ENCODE results near the gene TMED4.

TMED4 gene

GRCh38 chr7:44541028-44541869, 40.8 kb downstream of the TMED4 start, which contains the start of gene NPC1L1:
Gene NPC1L1, minus strand, starts transcription at chr7:44541330. Its CDS starts 71 bp downstream, at chr7:44541259.
- H2BK15ac ChIP-seq (ENCODE audit: low read depth, poor library complexity, severe bottlenecking) = no peak within 1 kb of the TSS
- H3K27me3 ChIP-seq (ENCODE audit: control insufficient read depth in 1 of 2, insufficient read depth in 1 of 2, low read length in 2 of 2) = peaks cover 0 to 9% of the 10 kb centered on the region in 2 experiments
- H3K4me1 ChIP-seq (ENCODE audit: control insufficient read depth, insufficient read depth, low read depth, low read length) = peaks cover 7% of the 10 kb centered on the region
- 86% methylated on average over 20 of the region's 20 CpGs for WGBS
- H3K4me2 ChIP-seq (ENCODE audit: low read length, poor library complexity, severe bottlenecking) = no peak within 1 kb of the TSS
- peak within 1 kb of the TSS in 1 of 2 experiments; percentile 6 for H3K4ac ChIP-seq (ENCODE audit: low read depth in 1 of 2, low read length in 2 of 2)
- H2AK5ac ChIP-seq (ENCODE audit: low read length, severe bottlenecking) = no peak within 1 kb of the TSS
- H3K23ac ChIP-seq (ENCODE audit: low read length in 2 of 2) = no peak within 1 kb of the TSS
- no peak within 1 kb of the TSS for H3K4me3 ChIP-seq (ENCODE audit: insufficient read depth in 1 of 2, low read depth in 1 of 2, low read length in 2 of 2)
- peak within 1 kb of the TSS in 1 of 2 experiments; percentile 5 for H3K18ac ChIP-seq (ENCODE audit: low read depth in 1 of 2, low read length in 2 of 2)
- no peak within 1 kb of the TSS for H2BK120ac ChIP-seq (ENCODE audit: low read depth, low read length)
- peak within 1 kb of the TSS in 1 of 2 experiments; percentile 60 for H2BK12ac ChIP-seq (ENCODE audit: low read length in 2 of 2)
- no peak within 1 kb of the TSS for H4K8ac ChIP-seq (ENCODE audit: low read length)
- no peak within 1 kb of the TSS for H2AFZ ChIP-seq (ENCODE audit: low read depth, low read length)
- H3K27ac ChIP-seq (ENCODE audit: low read length, poor library complexity, severe bottlenecking) = no peak within 1 kb of the TSS
- H4K91ac ChIP-seq (ENCODE audit: low read length) = peak within 1 kb of the TSS; percentile 31
- no peak within 1 kb of the TSS for H3K9ac ChIP-seq (ENCODE audit: low read length)
- no peak within 1 kb of the TSS for H2BK5ac ChIP-seq (ENCODE audit: low read depth, low read length, poor library complexity, severe bottlenecking)
- no peak for DNase-seq
- H3K14ac ChIP-seq (ENCODE audit: low read length in 2 of 2) = peak within 1 kb of the TSS in 1 of 2 experiments; percentile 58
- no peaks in the 10 kb centered on the region for H3K36me3 ChIP-seq (ENCODE audit: control insufficient read depth in 1 of 2, insufficient read depth in 2 of 2, low read depth in 1 of 2, low read length in 2 of 2)
- H3K79me1 ChIP-seq (replicated peaks; ENCODE audit: low read length, poor library complexity, severe bottlenecking) = no peaks in the 10 kb centered on the region
- H3K9me3 ChIP-seq (ENCODE audit: control insufficient read depth, low read length) = no peaks in the 10 kb centered on the region

DNA sequence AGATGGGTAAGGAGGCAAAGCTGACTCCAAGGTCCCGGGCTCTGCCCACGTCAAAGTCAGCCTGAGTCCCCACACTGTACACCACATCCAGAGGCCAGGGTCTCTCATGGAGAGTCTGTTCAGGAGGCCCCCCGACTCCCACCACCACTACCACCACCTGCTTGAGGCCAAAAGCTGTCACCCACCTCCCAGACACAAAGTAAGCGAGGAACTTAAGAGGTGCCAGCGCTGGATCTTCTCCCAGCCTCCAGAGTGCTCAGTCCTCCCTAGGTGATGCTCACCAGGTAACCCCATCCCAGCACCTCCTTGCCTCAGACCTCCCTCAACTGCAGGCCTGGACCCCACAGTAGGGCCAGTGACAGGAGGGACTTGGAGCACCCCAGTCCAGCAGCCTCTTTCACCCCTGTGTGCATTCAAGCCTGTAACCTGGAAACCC, 41.4 kb downstream of the TMED4 start:
- Histone ChIP-seq H3K79me1 (replicated peaks; ENCODE audit: low read length, poor library complexity, severe bottlenecking) (no peaks in the 10 kb centered on the region), H3K4me3 (ENCODE audit: insufficient read depth in 1 of 2, low read depth in 1 of 2, low read length in 2 of 2) (no peak overlapping the region), H2BK5ac (ENCODE audit: low read depth, low read length, poor library complexity, severe bottlenecking) (no peak overlapping the region), H3K36me3 (ENCODE audit: control insufficient read depth in 1 of 2, insufficient read depth in 2 of 2, low read depth in 1 of 2, low read length in 2 of 2) (no peaks in the 10 kb centered on the region), H3K4ac (ENCODE audit: low read depth in 1 of 2, low read length in 2 of 2) (no peak overlapping the region), H3K23ac (ENCODE audit: low read length in 2 of 2) (no peak overlapping the region), H4K91ac (ENCODE audit: low read length) (peak overlapping the region; percentile 18), H3K9me3 (ENCODE audit: control insufficient read depth, low read length) (no peaks in the 10 kb centered on the region), H3K27me3 (ENCODE audit: control insufficient read depth in 1 of 2, insufficient read depth in 1 of 2, low read length in 2 of 2) (peaks cover 0 to 9% of the 10 kb centered on the region in 2 experiments), H3K4me1 (ENCODE audit: control insufficient read depth, insufficient read depth, low read depth, low read length) (peaks cover 7% of the 10 kb centered on the region), H2AK5ac (ENCODE audit: low read length, severe bottlenecking) (no peak overlapping the region), H3K4me2 (ENCODE audit: low read length, poor library complexity, severe bottlenecking) (no peak overlapping the region), H2AFZ (ENCODE audit: low read depth, low read length) (no peak overlapping the region), H3K9ac (ENCODE audit: low read length) (no peak overlapping the region), H2BK120ac (ENCODE audit: low read depth, low read length) (no peak overlapping the region), H3K27ac (ENCODE audit: low read length, poor library complexity, severe bottlenecking) (no peak overlapping the region), H2BK12ac (ENCODE audit: low read length in 2 of 2) (no peak overlapping the region), H4K8ac (ENCODE audit: low read length) (no peak overlapping the region), H3K14ac (ENCODE audit: low read length in 2 of 2) (no peak overlapping the region), H3K18ac (ENCODE audit: low read depth in 1 of 2, low read length in 2 of 2) (no peak overlapping the region), H2BK15ac (ENCODE audit: low read depth, poor library complexity, severe bottlenecking) (no peak overlapping the region)
- DNase-seq = no peak
- 83% methylated on average over 5 of the region's 5 CpGs for WGBS

- 87% methylated on average over 27 of the region's 27 CpGs for WGBS
- no peak overlapping the region for H2BK5ac ChIP-seq (ENCODE audit: low read depth, low read length, poor library complexity, severe bottlenecking)
- H3K4ac ChIP-seq (ENCODE audit: low read depth in 1 of 2, low read length in 2 of 2) = no peak overlapping the region
- H3K4me1 ChIP-seq (ENCODE audit: control insufficient read depth, insufficient read depth, low read depth, low read length) = peaks cover 7% of the 10 kb centered on the region
- H3K18ac ChIP-seq (ENCODE audit: low read depth in 1 of 2, low read length in 2 of 2) = no peak overlapping the region
- no peak overlapping the region for H2BK15ac ChIP-seq (ENCODE audit: low read depth, poor library complexity, severe bottlenecking)
- H2AK5ac ChIP-seq (ENCODE audit: low read length, severe bottlenecking) = no peak overlapping the region
- H3K27me3 ChIP-seq (ENCODE audit: control insufficient read depth in 1 of 2, insufficient read depth in 1 of 2, low read length in 2 of 2) = peaks cover 0 to 9% of the 10 kb centered on the region in 2 experiments
- H3K9me3 ChIP-seq (ENCODE audit: control insufficient read depth, low read length) = no peaks in the 10 kb centered on the region
- H2BK12ac ChIP-seq (ENCODE audit: low read length in 2 of 2) = no peak overlapping the region
- DNase-seq = no peak
- no peak overlapping the region for H3K4me2 ChIP-seq (ENCODE audit: low read length, poor library complexity, severe bottlenecking)
- no peak overlapping the region for H3K23ac ChIP-seq (ENCODE audit: low read length in 2 of 2)
- H2AFZ ChIP-seq (ENCODE audit: low read depth, low read length) = no peak overlapping the region
- no peak overlapping the region for H3K4me3 ChIP-seq (ENCODE audit: insufficient read depth in 1 of 2, low read depth in 1 of 2, low read length in 2 of 2)
- H4K91ac ChIP-seq (ENCODE audit: low read length) = no peak overlapping the region
- H3K27ac ChIP-seq (ENCODE audit: low read length, poor library complexity, severe bottlenecking) = no peak overlapping the region
- H4K8ac ChIP-seq (ENCODE audit: low read length) = no peak overlapping the region
- H2BK120ac ChIP-seq (ENCODE audit: low read depth, low read length) = no peak overlapping the region
- H3K79me1 ChIP-seq (replicated peaks; ENCODE audit: low read length, poor library complexity, severe bottlenecking) = no peaks in the 10 kb centered on the region
- H3K14ac ChIP-seq (ENCODE audit: low read length in 2 of 2) = peak overlapping the region in 1 of 2 experiments; percentile 58
- H3K36me3 ChIP-seq (ENCODE audit: control insufficient read depth in 1 of 2, insufficient read depth in 2 of 2, low read depth in 1 of 2, low read length in 2 of 2) = no peaks in the 10 kb centered on the region
- H3K9ac ChIP-seq (ENCODE audit: low read length) = no peak overlapping the region
Measured at GRCh38 chr7:44539669-44540506, 42.1 kb downstream of the TMED4 start.

Data from mesenchymal stem cell (in vitro differentiated cells and primary cell).